ENCODE measurements around the gene FOXP1.

FOXP1 gene

GRCh38 chr3:71384388-71384787, 199.1 kb downstream of the FOXP1 start:
- Histone ChIP-seq H3K36me3 (ENCODE audit: insufficient read depth, low read length) (no peaks in the 10 kb centered on the region), H3K9ac (ENCODE audit: low read depth, low read length) (no peak overlapping the region), H3K4me1 (ENCODE audit: insufficient read depth, low read length) (peaks cover 15% of the 10 kb centered on the region), H3K9me3 (ENCODE audit: control insufficient read depth, insufficient read depth, low read length) (no peaks in the 10 kb centered on the region)

DNA sequence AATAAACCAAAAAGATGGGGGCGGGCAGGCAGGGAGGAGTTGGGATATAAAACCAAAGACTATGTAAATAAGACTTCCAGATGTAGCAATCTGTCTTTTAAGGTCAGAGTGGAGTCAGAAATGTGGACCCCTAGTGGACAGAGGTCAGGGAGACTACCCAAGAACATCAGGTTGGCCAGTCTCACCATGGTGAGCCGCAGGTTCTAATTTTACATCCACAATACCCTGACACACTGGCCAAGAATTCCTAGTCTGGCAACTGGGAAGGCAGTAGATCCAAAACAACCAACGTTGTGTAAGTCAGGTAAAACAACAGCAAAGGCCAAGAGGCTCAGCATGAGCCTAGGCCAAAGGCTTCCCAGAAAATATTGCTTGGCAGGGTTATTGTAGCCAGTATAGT, 203.4 kb downstream of the FOXP1 start:
- Histone ChIP-seq H3K9me3 (ENCODE audit: control insufficient read depth, insufficient read depth, low read length) (no peaks in the 10 kb centered on the region), H3K9ac (ENCODE audit: low read depth, low read length) (no peak overlapping the region), H3K36me3 (ENCODE audit: insufficient read depth, low read length) (no peaks in the 10 kb centered on the region), H3K4me1 (ENCODE audit: insufficient read depth, low read length) (peaks cover 11% of the 10 kb centered on the region)

DNA sequence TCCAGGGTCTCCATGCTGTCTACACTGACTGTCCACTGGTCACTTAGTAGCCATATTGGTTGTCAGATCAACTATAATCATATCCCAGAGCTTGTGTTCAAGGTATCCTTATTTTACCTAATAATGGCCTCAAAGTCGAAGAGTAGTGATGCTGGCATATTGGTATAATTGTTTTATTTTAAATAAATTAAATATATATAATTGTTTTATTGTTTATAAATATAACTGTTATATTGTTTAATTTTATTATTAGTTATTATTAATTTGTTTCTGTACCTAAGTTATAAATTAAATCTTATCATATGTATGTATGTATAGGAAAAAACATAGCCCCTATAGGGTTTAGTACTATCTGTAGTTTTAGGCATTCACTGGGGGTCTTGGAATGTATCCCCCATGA, 205.0 kb downstream of the FOXP1 start:
- no peaks in the 10 kb centered on the region for H3K36me3 ChIP-seq (ENCODE audit: insufficient read depth, low read length)
- H3K9me3 ChIP-seq (ENCODE audit: control insufficient read depth, insufficient read depth, low read length): no peaks in the 10 kb centered on the region
- no peaks in the 10 kb centered on the region for H3K4me1 ChIP-seq (ENCODE audit: insufficient read depth, low read length)
- no peak overlapping the region for H3K9ac ChIP-seq (ENCODE audit: low read depth, low read length)

DNA sequence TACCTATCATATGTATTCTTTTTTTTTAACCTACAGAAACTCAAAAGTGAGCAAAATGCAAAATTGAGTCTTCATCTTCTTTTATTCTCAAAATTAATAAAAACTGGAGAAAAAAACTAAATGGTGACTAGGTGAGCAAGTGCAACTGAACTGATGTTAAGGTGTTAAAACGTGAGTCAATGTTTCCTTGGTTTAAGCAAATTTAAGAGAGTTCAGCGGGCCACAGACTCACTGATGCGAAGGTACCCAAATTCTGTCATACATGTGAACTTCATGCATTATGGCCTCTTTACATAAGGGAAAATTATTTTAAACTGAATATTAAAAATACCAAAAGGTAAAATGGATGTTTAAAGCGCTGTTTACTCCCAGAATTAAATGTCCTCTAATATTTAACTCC, 206.6 kb downstream of the FOXP1 start:
- Histone ChIP-seq H3K4me1 (ENCODE audit: insufficient read depth, low read length) (peaks cover 8% of the 10 kb centered on the region), H3K9ac (ENCODE audit: low read depth, low read length) (no peak overlapping the region), H3K36me3 (ENCODE audit: insufficient read depth, low read length) (no peaks in the 10 kb centered on the region), H3K9me3 (ENCODE audit: control insufficient read depth, insufficient read depth, low read length) (no peaks in the 10 kb centered on the region)

GRCh38 chr3:71376503-71376902, 207.0 kb downstream of the FOXP1 start:
- H3K9ac ChIP-seq (ENCODE audit: low read depth, low read length): no peak overlapping the region
- no peaks in the 10 kb centered on the region for H3K9me3 ChIP-seq (ENCODE audit: control insufficient read depth, insufficient read depth, low read length)
- H3K36me3 ChIP-seq (ENCODE audit: insufficient read depth, low read length): no peaks in the 10 kb centered on the region
- peaks cover 8% of the 10 kb centered on the region for H3K4me1 ChIP-seq (ENCODE audit: insufficient read depth, low read length)

- no peaks in the 10 kb centered on the region for H3K9me3 ChIP-seq (ENCODE audit: control insufficient read depth, insufficient read depth, low read length)
- H3K36me3 ChIP-seq (ENCODE audit: insufficient read depth, low read length): no peaks in the 10 kb centered on the region
- no peak overlapping the region for H3K9ac ChIP-seq (ENCODE audit: low read depth, low read length)
- H3K4me1 ChIP-seq (ENCODE audit: insufficient read depth, low read length): peaks cover 8% of the 10 kb centered on the region
These were observed 208.9 kb downstream of the FOXP1 start for GRCh38 chr3:71374582-71374981.

GRCh38 chr3:71372911-71373637, 210.5 kb downstream of the FOXP1 start:
- no peaks in the 10 kb centered on the region for H3K36me3 ChIP-seq (ENCODE audit: insufficient read depth, low read length)
- no peak overlapping the region for H3K9ac ChIP-seq (ENCODE audit: low read depth, low read length)
- H3K4me1 ChIP-seq (ENCODE audit: insufficient read depth, low read length): peaks cover 8% of the 10 kb centered on the region
- H3K9me3 ChIP-seq (ENCODE audit: control insufficient read depth, insufficient read depth, low read length): no peaks in the 10 kb centered on the region

DNA sequence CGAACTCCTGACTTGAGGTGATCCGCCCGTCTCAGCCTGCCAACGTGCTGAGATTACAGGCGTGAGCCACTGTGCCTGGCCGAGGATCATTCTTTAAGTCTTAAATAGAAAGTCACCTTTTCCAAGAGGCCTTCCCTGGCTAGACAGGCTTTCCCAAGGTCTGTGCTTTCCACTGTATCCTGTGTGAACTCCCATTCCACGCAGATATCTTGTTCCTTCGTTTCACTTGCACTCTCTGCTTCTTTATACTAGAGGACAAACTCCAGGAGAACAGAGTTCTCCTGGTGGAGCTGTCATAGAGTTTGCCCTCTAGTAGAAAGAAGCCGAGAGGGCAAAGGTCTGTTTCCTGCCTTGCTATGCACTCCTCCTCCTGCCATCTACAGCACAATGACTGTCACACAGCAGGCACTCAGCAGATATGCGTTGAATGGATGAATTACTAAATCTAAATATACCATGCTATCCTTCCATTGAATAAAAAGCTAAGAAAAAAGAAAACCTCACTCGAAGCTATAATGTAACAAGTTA, 211.2 kb downstream of the FOXP1 start:
- Histone ChIP-seq H3K4me1 (ENCODE audit: insufficient read depth, low read length) (peaks cover 8% of the 10 kb centered on the region), H3K9me3 (ENCODE audit: control insufficient read depth, insufficient read depth, low read length) (no peaks in the 10 kb centered on the region), H3K9ac (ENCODE audit: low read depth, low read length) (no peak overlapping the region), H3K36me3 (ENCODE audit: insufficient read depth, low read length) (no peaks in the 10 kb centered on the region)

- Histone ChIP-seq H3K36me3 (ENCODE audit: insufficient read depth, low read length) (no peaks in the 10 kb centered on the region), H3K9ac (ENCODE audit: low read depth, low read length) (no peak overlapping the region), H3K4me1 (ENCODE audit: insufficient read depth, low read length) (peaks cover 8% of the 10 kb centered on the region), H3K9me3 (ENCODE audit: control insufficient read depth, insufficient read depth, low read length) (no peaks in the 10 kb centered on the region)
These were observed 212.2 kb downstream of the FOXP1 start for GRCh38 chr3:71371282-71371681.

- Histone ChIP-seq H3K9me3 (ENCODE audit: control insufficient read depth, insufficient read depth, low read length) (no peaks in the 10 kb centered on the region), H3K36me3 (ENCODE audit: insufficient read depth, low read length) (no peaks in the 10 kb centered on the region), H3K9ac (ENCODE audit: low read depth, low read length) (no peak overlapping the region), H3K4me1 (ENCODE audit: insufficient read depth, low read length) (peaks cover 8% of the 10 kb centered on the region)
These were observed 213.1 kb downstream of the FOXP1 start for GRCh38 chr3:71370467-71370866.

GRCh38 chr3:71369701-71370391, 213.7 kb downstream of the FOXP1 start:
- Histone ChIP-seq H3K9me3 (ENCODE audit: control insufficient read depth, insufficient read depth, low read length) (no peaks in the 10 kb centered on the region), H3K36me3 (ENCODE audit: insufficient read depth, low read length) (no peaks in the 10 kb centered on the region), H3K9ac (ENCODE audit: low read depth, low read length) (no peak overlapping the region), H3K4me1 (ENCODE audit: insufficient read depth, low read length) (peaks cover 8% of the 10 kb centered on the region)

- Histone ChIP-seq H3K4me1 (ENCODE audit: insufficient read depth, low read length) (peaks cover under 1% of the 10 kb centered on the region; the same call in 1 of the 2 replicates), H3K9ac (ENCODE audit: low read depth, low read length) (no peak overlapping the region), H3K9me3 (ENCODE audit: control insufficient read depth, insufficient read depth, low read length) (no peaks in the 10 kb centered on the region), H3K36me3 (ENCODE audit: insufficient read depth, low read length) (no peaks in the 10 kb centered on the region)
These were observed 216.4 kb downstream of the FOXP1 start for GRCh38 chr3:71366988-71367604.

- no peak overlapping the region for H3K9ac ChIP-seq (ENCODE audit: low read depth, low read length)
- no peaks in the 10 kb centered on the region for H3K36me3 ChIP-seq (ENCODE audit: insufficient read depth, low read length)
- no peaks in the 10 kb centered on the region for H3K9me3 ChIP-seq (ENCODE audit: control insufficient read depth, insufficient read depth, low read length)
- H3K4me1 ChIP-seq (ENCODE audit: insufficient read depth, low read length): no peaks in the 10 kb centered on the region
These were observed 222.1 kb downstream of the FOXP1 start for GRCh38 chr3:71361334-71361890.

- Histone ChIP-seq H3K4me1 (ENCODE audit: insufficient read depth, low read length) (no peaks in the 10 kb centered on the region), H3K9ac (ENCODE audit: low read depth, low read length) (no peak overlapping the region), H3K36me3 (ENCODE audit: insufficient read depth, low read length) (no peaks in the 10 kb centered on the region), H3K9me3 (ENCODE audit: control insufficient read depth, insufficient read depth, low read length) (no peaks in the 10 kb centered on the region)
These were observed 222.8 kb downstream of the FOXP1 start for GRCh38 chr3:71360764-71361163.
